GM20431 (cell line): Measurements from ENCODE around the gene GALNT16.
"Not testable (repeated sequence)": the region's sequence is repeated elsewhere in the genome, so short reads cannot be mapped to it uniquely, and the experiment has no call there.

Experiments
- in situ Hi-C: fragments of 300-500 bp; cut with MseI, MboI; formaldehyde crosslinking; loops from one replicate; pipeline ENCODE4 v1.15.0; 2020; ENCODE audit warnings: low sequenced_read_pairs; ENCODE audit not compliant: unreplicated experiment

Gene GALNT16

GRCh38 chr14:69249603-69250002 is 10.4 kb upstream of the GALNT16 start:
- in situ Hi-C loops, result loop anchor here (10.0 to 25.0 kb wide), 2 partner anchors 205 to 313 kb away; partner anchors contain the start of gene CCDC177

DNA sequence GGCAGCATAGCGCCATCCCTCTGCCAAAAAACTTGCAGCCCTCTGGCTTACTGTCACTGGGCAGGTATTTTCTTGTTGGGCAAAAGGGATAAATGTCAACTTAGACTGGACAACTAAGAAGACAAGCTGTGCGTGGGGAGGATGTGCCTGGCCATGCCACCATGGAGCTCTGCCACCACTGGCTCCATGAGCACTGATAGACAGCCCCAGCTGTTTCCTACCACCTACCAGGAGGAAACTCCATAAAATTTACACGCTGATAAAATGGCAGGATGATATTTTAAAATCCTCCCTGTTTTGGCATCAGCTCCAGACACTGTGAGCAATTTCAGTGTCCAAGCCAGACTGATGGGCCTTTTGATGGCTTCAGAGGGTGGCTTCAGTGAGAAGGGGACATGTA is 7.1 kb upstream of the GALNT16 start:
- in situ Hi-C loops, result loop anchor here (10.0 kb wide), 1 partner anchor 202 kb away; no protein-coding TSS in a partner anchor

DNA sequence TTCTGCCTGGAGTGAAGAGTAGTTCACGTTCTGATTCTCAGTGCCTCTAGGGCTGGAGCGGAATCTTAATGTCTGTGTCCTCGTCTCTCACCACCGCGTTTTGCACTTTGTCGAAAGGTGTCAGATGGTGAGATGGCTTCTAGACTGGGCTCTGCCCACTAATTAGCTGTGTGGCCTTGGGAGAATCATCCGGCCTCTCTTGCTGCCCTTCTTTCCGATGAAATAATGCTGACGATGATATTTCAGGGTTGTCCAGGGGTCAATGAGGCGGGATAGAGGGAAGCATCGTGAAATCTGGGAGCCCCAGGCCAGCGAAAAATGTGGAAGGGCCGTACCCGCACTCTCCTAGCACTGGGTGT is 811 bp upstream of the GALNT16 start:
- in situ Hi-C loops, result loop anchor here (10.0 kb wide), 1 partner anchor 196 kb away; no protein-coding TSS in a partner anchor

GRCh38 chr14:69260190-69260860 is 367 bp downstream of the GALNT16 start:
- in situ Hi-C loops, result no loop called here

- in situ Hi-C loops, result no loop called here
These were observed 1.1 kb downstream of the GALNT16 start for GRCh38 chr14:69260861-69261564.

DNA sequence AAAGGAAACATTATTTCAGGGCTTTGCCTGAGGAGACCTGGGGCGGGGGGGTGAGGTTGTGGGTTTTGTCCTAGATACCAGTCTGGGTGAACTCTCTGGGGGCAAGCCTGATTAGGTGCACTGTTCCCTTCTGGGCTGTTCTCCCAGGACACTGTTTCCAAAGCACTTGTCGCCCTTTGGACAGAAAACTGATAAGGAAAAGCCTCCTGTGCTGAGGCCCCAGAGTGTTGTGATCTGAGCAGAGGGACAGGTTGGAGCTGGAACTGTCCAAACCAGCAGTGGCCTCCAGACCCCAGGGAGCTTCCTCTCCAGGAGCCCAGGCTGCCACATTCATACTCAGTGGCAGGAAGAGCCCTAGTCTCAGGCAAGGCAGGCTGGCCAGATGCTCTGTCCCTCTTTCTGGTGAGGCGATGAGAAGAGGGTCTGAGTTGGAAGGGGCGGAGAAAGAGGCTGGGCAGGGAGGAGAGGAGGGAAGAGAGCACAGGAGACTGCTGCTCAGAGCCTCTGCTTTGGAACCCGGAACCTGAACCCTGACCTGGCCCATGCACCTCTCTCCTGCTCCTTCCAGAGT is 1.9 kb downstream of the GALNT16 start:
- in situ Hi-C loops, result no loop called here

- in situ Hi-C loops, result no loop called here
These were observed 2.6 kb downstream of the GALNT16 start for GRCh38 chr14:69262516-69262915.

- in situ Hi-C loops, result no loop called here
These were observed 3.4 kb downstream of the GALNT16 start for GRCh38 chr14:69263364-69263763.

DNA sequence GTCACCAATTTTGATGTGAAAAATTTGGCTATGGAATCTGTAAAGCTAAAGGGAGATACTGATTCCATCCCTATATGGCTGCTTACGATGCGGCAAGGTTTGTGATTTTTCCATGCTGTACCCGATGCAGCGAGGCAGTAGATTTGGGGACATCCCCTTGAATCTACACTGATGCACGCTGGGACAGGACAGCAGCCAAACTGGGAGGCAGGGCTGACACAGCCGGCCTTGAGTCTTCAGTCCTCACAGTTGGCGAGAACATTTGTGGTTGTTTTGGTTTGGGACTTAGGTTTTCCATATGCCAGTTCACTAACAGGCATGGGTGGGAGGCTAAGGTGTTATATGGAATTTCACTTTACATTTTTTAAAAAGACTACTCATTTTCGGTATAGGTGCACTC is 3.8 kb downstream of the GALNT16 start:
- in situ Hi-C loops, result no loop called here

- in situ Hi-C loops, result no loop called here
These were observed 6.8 kb downstream of the GALNT16 start for GRCh38 chr14:69266572-69267345.

- in situ Hi-C loops, result no loop called here
These were observed 7.5 kb downstream of the GALNT16 start for GRCh38 chr14:69267492-69267891.

GRCh38 chr14:69268223-69268622 is 8.3 kb downstream of the GALNT16 start:
- in situ Hi-C loops, result no loop called here

- in situ Hi-C loops, result no loop called here
These were observed 8.8 kb downstream of the GALNT16 start for GRCh38 chr14:69268763-69269162.

DNA sequence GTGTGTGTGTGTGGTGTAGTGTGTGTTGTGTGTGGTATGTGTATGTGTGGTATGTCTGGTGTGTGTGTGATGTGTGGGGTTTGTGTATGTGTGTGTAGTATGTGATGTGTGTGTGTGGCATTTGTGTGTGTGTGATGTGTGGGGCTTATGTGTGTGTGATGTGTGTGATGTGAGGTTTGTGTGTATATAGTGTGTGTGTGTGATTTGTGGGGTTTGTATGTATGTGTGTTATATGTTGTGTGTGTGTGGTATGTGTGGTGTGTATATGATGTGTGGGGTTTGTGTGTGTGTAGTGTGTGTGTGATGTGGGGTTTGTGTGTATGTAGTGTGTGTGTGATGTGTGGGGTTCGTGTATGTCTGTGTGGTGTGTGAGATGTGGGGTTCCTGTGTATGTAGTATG is 9.4 kb downstream of the GALNT16 start:
- in situ Hi-C loops, result no loop called here

DNA sequence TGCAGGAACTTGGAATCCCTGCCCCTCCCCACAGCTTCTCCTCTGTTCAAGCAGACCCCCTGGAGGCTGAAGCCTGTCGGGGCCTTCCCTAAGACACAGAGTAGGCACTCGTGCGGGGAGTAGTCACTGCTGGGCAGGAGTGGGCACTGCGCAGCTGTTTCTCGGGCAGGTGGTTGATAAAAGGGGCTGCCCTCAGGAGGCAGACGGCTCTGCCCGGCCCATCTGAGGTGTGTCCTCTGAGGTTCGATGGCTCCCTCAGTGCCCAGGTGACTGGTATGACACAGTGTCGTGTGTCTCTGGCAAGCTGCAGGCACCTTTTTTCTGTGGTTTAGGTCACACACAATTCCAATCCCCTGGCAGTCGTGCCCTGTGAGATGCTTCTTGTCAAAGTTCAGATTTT is 10.1 kb downstream of the GALNT16 start:
- in situ Hi-C loops, result no loop called here

DNA sequence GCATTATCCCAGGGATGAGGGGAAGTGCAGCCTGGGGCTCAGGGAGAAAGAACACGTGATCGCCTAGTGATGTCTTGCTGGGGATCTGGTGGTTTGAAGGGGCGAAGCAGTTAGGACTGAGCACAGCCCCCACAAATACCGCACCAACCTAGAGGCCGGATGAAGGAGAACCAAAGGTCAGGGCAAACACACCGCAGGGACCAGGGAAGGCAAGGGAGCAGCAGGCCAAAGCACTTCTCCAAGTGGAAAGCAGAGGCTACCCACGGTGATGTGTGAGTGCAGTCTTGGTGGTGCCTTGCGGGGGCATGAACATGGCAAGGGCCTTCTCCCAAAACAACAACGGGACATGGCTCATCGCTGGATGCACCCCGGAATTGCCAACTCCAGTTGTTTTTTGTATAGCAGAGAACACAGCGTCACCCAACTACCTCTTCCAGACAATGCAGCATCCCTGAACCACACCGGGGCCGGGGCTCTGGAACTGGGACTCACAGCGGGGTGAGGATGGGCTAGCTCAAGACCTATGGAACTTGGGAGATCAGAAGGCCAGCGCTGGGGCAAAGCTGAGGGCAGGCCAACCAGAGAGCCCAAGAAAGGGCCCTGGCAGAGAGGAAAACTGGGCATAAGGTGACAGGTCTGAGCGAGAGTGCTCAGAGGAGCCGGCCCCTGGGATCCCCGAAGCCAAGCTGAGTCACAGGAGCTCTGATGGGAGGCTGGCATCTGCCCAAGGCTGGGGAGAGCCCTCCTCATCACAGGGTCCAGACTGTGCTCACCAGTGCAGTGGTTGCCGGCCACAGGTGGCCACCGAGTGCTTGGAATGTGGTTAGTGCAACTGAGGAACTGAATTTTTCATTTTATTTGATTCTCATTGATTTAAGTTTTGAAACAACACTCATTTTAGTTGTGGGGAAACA is 11.1 kb downstream of the GALNT16 start:
- in situ Hi-C loops, result no loop called here

GRCh38 chr14:69274321-69274720 is 14.4 kb downstream of the GALNT16 start:
- in situ Hi-C loops, result no loop called here

DNA sequence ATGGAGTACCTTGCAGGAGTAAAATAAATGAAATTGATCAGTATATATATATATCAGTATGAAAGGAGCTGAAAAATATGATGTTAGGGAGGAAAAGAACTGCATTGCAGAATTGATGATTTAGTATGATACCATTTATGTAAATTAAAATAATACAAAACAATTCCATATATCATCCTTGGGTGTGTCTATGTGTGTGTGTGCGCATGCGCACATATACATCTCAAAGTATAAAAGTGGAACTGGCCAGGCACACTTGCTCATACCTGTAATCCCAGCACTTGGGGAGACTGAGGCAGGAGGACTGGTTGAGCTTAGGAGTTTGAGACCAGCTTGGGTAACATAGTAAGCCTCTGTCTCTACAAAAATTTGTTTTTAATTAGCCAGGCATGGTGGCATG is 15.4 kb downstream of the GALNT16 start:
- in situ Hi-C loops, result no loop called here

- in situ Hi-C loops, result not testable (repeated sequence)
These were observed 17.4 kb downstream of the GALNT16 start for GRCh38 chr14:69277356-69277755.
